ENCODE results near the gene TNFRSF6B.

DNA sequence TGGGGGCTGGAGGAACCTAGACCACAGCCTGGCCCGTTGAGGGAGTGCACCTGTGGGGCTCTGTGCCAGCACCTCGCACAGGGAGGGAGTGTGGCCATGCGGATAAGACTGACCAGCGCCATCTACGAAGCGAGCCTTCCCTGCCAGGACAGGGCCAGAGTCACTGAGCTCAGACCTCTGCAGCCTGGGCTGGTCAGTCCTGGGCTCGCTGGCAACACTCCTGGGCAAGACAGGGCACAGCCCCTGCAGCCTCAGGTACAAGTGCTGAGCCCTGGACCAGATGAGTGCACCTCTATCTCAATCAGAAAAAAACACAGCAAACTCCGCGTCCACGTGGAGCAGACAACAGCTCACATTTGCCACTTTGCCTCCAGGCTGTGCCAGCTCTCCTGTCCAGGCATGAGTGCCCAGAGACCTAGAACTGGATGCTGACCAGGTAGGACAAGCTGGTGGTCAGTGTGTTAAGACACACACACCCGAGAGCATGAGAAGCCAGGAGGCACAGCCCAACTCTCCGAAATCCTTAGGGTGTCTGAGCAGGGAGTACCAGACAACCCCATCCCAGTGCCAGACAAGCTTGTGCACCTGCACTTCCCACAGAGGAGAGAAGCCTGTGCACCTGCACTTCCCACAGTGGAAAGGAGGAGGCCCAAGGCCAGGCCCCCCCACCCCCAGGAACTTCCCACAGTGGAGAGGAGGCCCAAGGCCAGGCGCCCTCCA lies 6.5 kb downstream of the TNFRSF6B start:
- no peak for TF ChIP-seq OSR1 (CRISPR knock-in tag; IDR thresholded peaks at IDR 0.05)
- TF ChIP-seq ZFP3 (CRISPR knock-in tag; IDR thresholded peaks at IDR 0.05), result no peak
- TF ChIP-seq, protein P1, sequence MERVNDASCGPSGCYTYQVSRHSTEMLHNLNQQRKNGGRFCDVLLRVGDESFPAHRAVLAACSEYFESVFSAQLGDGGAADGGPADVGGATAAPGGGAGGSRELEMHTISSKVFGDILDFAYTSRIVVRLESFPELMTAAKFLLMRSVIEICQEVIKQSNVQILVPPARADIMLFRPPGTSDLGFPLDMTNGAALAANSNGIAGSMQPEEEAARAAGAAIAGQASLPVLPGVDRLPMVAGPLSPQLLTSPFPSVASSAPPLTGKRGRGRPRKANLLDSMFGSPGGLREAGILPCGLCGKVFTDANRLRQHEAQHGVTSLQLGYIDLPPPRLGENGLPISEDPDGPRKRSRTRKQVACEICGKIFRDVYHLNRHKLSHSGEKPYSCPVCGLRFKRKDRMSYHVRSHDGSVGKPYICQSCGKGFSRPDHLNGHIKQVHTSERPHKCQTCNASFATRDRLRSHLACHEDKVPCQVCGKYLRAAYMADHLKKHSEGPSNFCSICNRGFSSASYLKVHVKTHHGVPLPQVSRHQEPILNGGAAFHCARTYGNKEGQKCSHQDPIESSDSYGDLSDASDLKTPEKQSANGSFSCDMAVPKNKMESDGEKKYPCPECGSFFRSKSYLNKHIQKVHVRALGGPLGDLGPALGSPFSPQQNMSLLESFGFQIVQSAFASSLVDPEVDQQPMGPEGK (CRISPR knock-in tag; IDR thresholded peaks at IDR 0.05; ENCODE audit: borderline replicate concordance), result no peak
- TF ChIP-seq, protein P2, sequence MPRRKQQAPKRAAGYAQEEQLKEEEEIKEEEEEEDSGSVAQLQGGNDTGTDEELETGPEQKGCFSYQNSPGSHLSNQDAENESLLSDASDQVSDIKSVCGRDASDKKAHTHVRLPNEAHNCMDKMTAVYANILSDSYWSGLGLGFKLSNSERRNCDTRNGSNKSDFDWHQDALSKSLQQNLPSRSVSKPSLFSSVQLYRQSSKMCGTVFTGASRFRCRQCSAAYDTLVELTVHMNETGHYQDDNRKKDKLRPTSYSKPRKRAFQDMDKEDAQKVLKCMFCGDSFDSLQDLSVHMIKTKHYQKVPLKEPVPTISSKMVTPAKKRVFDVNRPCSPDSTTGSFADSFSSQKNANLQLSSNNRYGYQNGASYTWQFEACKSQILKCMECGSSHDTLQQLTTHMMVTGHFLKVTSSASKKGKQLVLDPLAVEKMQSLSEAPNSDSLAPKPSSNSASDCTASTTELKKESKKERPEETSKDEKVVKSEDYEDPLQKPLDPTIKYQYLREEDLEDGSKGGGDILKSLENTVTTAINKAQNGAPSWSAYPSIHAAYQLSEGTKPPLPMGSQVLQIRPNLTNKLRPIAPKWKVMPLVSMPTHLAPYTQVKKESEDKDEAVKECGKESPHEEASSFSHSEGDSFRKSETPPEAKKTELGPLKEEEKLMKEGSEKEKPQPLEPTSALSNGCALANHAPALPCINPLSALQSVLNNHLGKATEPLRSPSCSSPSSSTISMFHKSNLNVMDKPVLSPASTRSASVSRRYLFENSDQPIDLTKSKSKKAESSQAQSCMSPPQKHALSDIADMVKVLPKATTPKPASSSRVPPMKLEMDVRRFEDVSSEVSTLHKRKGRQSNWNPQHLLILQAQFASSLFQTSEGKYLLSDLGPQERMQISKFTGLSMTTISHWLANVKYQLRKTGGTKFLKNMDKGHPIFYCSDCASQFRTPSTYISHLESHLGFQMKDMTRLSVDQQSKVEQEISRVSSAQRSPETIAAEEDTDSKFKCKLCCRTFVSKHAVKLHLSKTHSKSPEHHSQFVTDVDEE (CRISPR knock-in tag; IDR thresholded peaks at IDR 0.05), result no peak

All from SK-N-SH treated with all-trans-retinoic acid at 6 μM for 48 hours (cell line).